Sigmoid colon (tissue), 4 donors: ENCODE data around the gene UST.

Experiments used
- CTCF ChIP-seq, 4 experiments: fragments of 450-650 bp in 3 of 4; fragments of 200-600 bp in 1 of 4; IDR thresholded peaks; one replicate each; pipeline ENCODE4 v1.5.1; 2016 to 2019; ENCODE audit warnings: antibody characterized with exemption in 4 of 4, mild to moderate bottlenecking in 3 of 4, moderate library complexity in 2 of 4
- POLR2A ChIP-seq, 2 donors: fragments of 450-650 bp; IDR thresholded peaks; one replicate each; pipeline ENCODE4 v1.6.1; 2016; ENCODE audit warnings: antibody characterized with exemption in 2 of 2, mild to moderate bottlenecking in 2 of 2, moderate library complexity in 2 of 2
- POLR2AphosphoS5 ChIP-seq, 4 donors: sonication (generic); formaldehyde crosslinking; IDR thresholded peaks; one replicate each; pipeline ENCODE4 v1.6.1; 2017; ENCODE audit warnings: antibody characterized with exemption in 4 of 4

- TF ChIP-seq CTCF (IDR thresholded peaks at IDR 0.05) (no peak), POLR2A (IDR thresholded peaks at IDR 0.05) (no peak), POLR2AphosphoS5 (IDR thresholded peaks at IDR 0.05) (no peak)
Measured at GRCh38 chr6:149102324-149102723, 355.5 kb downstream of the UST start.
